ENCODE data around the gene MCU.
"Not testable (repeated sequence)": the region's sequence is repeated elsewhere in the genome, so short reads cannot be mapped to it uniquely, and the experiment has no call there.

MCU gene

DNA sequence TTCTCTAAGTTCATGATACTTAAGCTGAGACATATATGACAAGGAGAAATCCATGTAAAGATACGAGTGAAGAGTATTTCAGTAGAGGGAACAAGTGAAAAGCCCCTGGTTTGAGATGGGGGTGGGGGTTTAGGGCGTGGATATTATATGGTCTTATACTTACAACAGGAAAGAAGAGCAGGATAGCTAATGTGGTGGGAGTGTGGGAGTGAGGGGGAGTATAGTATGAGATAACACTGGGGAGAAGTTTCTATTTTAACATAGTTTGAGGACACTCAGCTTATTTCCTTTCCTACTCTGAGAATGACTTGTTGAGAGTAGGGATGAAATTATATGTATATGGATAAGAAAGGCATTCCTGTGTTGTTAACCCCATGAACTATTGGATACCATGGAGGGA, 36.5 kb downstream of the MCU start:
- Histone ChIP-seq H3K4me3 (no peak overlapping the region), H3K36me3 (replicated peaks) (no peaks in the 10 kb centered on the region), H3K4me1 (peaks cover 9% of the 10 kb centered on the region), H3K27me3 (ENCODE audit: low read depth) (no peaks in the 10 kb centered on the region), H3K9me3 (no peaks in the 10 kb centered on the region)
- no peak for DNase-seq (ENCODE audit: low spot score in 2 of 2)
- in situ Hi-C loops (cut with MboI; ENCODE audit: low sequenced_read_pairs), result no loop called here

DNA sequence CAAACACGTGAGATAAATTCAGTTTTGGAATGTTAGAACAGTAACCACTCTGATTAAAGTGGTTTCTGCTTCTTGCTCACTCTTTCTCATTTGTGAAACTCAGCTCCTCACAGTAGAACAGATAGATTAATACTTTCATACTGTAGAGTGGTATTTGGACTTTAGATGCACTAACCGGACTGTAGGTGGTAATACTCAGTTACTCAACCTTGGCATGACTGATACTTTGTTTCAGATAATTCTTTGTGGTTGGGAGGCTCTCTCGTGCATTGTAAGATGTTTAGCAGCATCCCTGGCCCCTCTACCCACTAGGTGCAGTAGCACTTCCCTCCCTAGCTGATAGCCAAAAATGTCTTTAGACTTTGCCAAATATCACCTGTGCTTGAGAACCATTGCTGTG, 37.6 kb downstream of the MCU start:
- H3K36me3 ChIP-seq (replicated peaks), result no peaks in the 10 kb centered on the region
- H3K4me3 ChIP-seq, result no peak overlapping the region
- no peak for DNase-seq (ENCODE audit: low spot score in 2 of 2)
- no peaks in the 10 kb centered on the region for H3K27me3 ChIP-seq (ENCODE audit: low read depth)
- in situ Hi-C loops (cut with MboI; ENCODE audit: low sequenced_read_pairs), result no loop called here
- H3K4me1 ChIP-seq, result peaks cover 9% of the 10 kb centered on the region
- H3K9me3 ChIP-seq, result no peaks in the 10 kb centered on the region

- Histone ChIP-seq H3K9me3 (no peaks in the 10 kb centered on the region), H3K36me3 (replicated peaks) (no peaks in the 10 kb centered on the region), H3K4me1 (peaks cover 9% of the 10 kb centered on the region), H3K4me3 (no peak overlapping the region), H3K27me3 (ENCODE audit: low read depth) (no peaks in the 10 kb centered on the region)
- DNase-seq (ENCODE audit: low spot score in 2 of 2), result no peak
- in situ Hi-C loops (cut with MboI; ENCODE audit: low sequenced_read_pairs), result no loop called here
Measured at GRCh38 chr10:72730479-72730878, 38.5 kb downstream of the MCU start.

- DNase-seq (ENCODE audit: low spot score in 2 of 2), result no peak
- H3K9me3 ChIP-seq, result no peaks in the 10 kb centered on the region
- in situ Hi-C loops (cut with MboI; ENCODE audit: low sequenced_read_pairs), result no loop called here
- peaks cover 16% of the 10 kb centered on the region for H3K4me1 ChIP-seq
- H3K36me3 ChIP-seq (replicated peaks), result no peaks in the 10 kb centered on the region
- H3K27me3 ChIP-seq (ENCODE audit: low read depth), result no peaks in the 10 kb centered on the region
- no peak overlapping the region for H3K4me3 ChIP-seq
Measured at GRCh38 chr10:72731916-72732419, 40.0 kb downstream of the MCU start.

DNA sequence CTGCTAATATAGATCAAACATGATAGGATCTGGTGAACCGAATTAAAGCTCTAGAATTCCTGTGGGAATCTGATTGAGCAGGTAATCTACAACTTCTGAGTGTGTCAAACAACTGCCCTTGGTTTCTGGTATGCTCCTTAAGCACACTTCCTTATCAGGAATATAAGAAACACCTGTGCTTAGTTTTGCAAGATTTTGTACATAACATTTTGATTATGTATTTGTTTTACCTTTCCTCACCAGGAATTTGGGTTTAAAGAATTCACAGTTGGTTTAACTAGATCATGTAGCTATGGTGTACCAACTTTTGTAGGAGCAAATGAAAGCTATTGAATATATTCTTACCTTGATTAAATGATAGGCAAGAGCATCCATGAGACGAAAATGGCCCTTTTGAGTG, 40.6 kb downstream of the MCU start:
- no peak for DNase-seq (ENCODE audit: low spot score in 2 of 2)
- no peaks in the 10 kb centered on the region for H3K27me3 ChIP-seq (ENCODE audit: low read depth)
- H3K9me3 ChIP-seq, result no peaks in the 10 kb centered on the region
- in situ Hi-C loops (cut with MboI; ENCODE audit: low sequenced_read_pairs), result no loop called here
- peaks cover 12% of the 10 kb centered on the region for H3K4me1 ChIP-seq
- H3K36me3 ChIP-seq (replicated peaks), result no peaks in the 10 kb centered on the region
- H3K4me3 ChIP-seq, result no peak overlapping the region

DNA sequence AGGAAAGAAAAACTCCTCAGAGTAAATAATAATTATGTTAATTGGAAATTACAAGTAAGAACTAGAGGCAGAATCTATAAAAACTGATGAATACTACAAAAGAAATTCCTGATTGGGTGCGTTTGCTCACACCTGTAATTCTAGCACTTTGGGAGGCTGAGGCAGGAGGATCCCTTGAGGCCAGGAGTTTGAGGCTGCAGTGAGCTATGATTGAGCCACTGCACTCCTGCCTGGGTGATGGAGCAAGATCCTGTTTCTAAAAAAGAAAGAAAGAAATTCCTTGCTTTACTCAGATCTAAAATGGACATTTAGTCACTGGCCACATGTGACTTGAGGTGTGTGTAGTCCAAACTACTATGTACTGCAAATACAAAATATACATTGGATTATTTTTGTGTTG, 42.0 kb downstream of the MCU start:
- Histone ChIP-seq H3K36me3 (replicated peaks) (no peaks in the 10 kb centered on the region), H3K9me3 (no peaks in the 10 kb centered on the region), H3K4me3 (no peak overlapping the region), H3K27me3 (ENCODE audit: low read depth) (no peaks in the 10 kb centered on the region), H3K4me1 (peaks cover 15% of the 10 kb centered on the region)
- in situ Hi-C loops (cut with MboI; ENCODE audit: low sequenced_read_pairs), result no loop called here
- DNase-seq (ENCODE audit: low spot score in 2 of 2), result no peak

- peaks cover 15% of the 10 kb centered on the region for H3K4me1 ChIP-seq
- no peaks in the 10 kb centered on the region for H3K9me3 ChIP-seq
- no peak for DNase-seq (ENCODE audit: low spot score in 2 of 2)
- no peak overlapping the region for H3K4me3 ChIP-seq
- no peaks in the 10 kb centered on the region for H3K36me3 ChIP-seq (replicated peaks)
- in situ Hi-C loops (cut with MboI; ENCODE audit: low sequenced_read_pairs), result no loop called here
- no peaks in the 10 kb centered on the region for H3K27me3 ChIP-seq (ENCODE audit: low read depth)
Measured at GRCh38 chr10:72735288-72735936, 43.5 kb downstream of the MCU start.

- H3K36me3 ChIP-seq (replicated peaks), result no peaks in the 10 kb centered on the region
- DNase-seq (ENCODE audit: low spot score in 2 of 2), result peak; percentile 36 to 76
- no peaks in the 10 kb centered on the region for H3K9me3 ChIP-seq
- no peaks in the 10 kb centered on the region for H3K27me3 ChIP-seq (ENCODE audit: low read depth)
- peaks cover 15% of the 10 kb centered on the region for H3K4me1 ChIP-seq
- no peak overlapping the region for H3K4me3 ChIP-seq
- in situ Hi-C loops (cut with MboI; ENCODE audit: low sequenced_read_pairs), result no loop called here
Measured at GRCh38 chr10:72736176-72736827, 44.4 kb downstream of the MCU start.

- in situ Hi-C loops (cut with MboI; ENCODE audit: low sequenced_read_pairs), result no loop called here
Measured at GRCh38 chr10:72736828-72737220, 44.9 kb downstream of the MCU start.

DNA sequence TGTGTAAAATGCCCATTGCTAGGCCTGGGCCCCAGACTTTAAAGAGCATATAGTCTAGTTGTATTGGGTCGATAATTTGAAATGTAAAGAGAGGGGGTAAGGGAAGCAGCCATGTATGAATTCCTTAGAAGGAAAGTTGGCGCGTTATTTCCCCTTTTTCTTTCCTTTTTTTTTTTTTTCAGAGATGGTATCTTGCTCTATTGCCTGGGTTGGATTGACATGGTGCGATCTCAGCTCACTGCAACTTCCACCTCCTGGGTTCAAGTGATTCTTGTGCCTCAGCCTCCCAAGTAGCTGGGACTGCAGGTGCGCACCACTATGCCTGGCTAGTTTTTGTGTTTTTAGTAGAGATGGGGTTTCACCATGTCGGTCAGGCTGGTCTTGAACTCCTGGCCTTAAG, 45.4 kb downstream of the MCU start:
- H3K4me3 ChIP-seq; in situ Hi-C loops (cut with MboI; ENCODE audit: low sequenced_read_pairs); DNase-seq (ENCODE audit: low spot score in 2 of 2); H3K27me3 ChIP-seq (ENCODE audit: low read depth); H3K36me3 ChIP-seq (replicated peaks); H3K9me3 ChIP-seq: not testable (repeated sequence)
- H3K4me1 ChIP-seq, result peaks cover 15% of the 10 kb centered on the region

More at GRCh38 chr10:72736828-72737220, 44.9 kb downstream of the MCU start:
- H3K4me1 ChIP-seq, result peaks cover 15% of the 10 kb centered on the region
- H3K36me3 ChIP-seq (replicated peaks), result no peaks in the 10 kb centered on the region
- no peak for DNase-seq (ENCODE audit: low spot score in 2 of 2)
- no peaks in the 10 kb centered on the region for H3K27me3 ChIP-seq (ENCODE audit: low read depth)
- no peak overlapping the region for H3K4me3 ChIP-seq
- no peaks in the 10 kb centered on the region for H3K9me3 ChIP-seq

DNA sequence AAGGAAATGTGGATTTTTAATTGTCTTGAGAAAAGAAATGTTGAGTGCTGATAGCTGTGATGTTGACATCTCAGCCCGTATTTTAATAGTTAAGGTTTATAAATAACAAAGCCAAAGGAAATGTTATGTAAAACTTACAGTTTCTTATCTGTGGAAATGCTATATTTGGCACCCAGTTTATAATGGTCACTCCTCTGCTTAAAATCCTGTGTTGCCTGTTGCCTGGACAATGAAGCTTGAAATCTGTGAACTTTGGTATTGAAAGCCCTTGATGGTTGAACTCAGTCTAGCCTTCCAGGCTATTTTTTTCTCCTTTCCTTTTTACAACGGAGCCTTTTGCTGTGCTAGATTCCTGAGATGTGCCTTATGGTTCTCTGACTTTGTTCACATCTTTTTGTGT, 46.5 kb downstream of the MCU start:
- peaks cover 15% of the 10 kb centered on the region for H3K4me1 ChIP-seq
- H3K9me3 ChIP-seq, result no peaks in the 10 kb centered on the region
- DNase-seq (ENCODE audit: low spot score in 2 of 2), result no peak
- in situ Hi-C loops (cut with MboI; ENCODE audit: low sequenced_read_pairs), result no loop called here
- no peaks in the 10 kb centered on the region for H3K27me3 ChIP-seq (ENCODE audit: low read depth)
- no peak overlapping the region for H3K4me3 ChIP-seq
- H3K36me3 ChIP-seq (replicated peaks), result no peaks in the 10 kb centered on the region

DNA sequence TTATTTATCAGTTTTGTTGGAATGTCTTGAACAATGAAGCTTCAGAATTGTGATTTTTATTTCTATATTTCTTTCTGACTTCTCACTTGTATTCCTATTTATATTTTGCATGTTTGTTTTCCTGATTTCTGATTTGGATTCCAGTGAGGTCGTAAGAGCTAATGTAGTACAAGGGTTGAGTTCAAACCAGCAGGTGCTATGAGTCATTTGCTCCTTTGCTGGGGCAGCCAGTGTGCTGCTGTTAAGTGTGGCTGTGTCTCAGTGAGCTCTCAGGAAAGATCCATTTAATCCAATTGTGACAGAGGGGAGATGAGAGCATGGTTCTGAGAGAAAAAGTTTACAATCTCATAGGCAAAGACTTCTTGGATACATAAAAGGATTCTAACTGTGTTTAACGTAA, 48.6 kb downstream of the MCU start:
- in situ Hi-C loops (cut with MboI; ENCODE audit: low sequenced_read_pairs), result no loop called here
- no peaks in the 10 kb centered on the region for H3K27me3 ChIP-seq (ENCODE audit: low read depth)
- H3K4me1 ChIP-seq, result peaks cover 15% of the 10 kb centered on the region
- DNase-seq (ENCODE audit: low spot score in 2 of 2), result no peak
- H3K9me3 ChIP-seq, result no peaks in the 10 kb centered on the region
- no peaks in the 10 kb centered on the region for H3K36me3 ChIP-seq (replicated peaks)
- H3K4me3 ChIP-seq, result no peak overlapping the region

DNA sequence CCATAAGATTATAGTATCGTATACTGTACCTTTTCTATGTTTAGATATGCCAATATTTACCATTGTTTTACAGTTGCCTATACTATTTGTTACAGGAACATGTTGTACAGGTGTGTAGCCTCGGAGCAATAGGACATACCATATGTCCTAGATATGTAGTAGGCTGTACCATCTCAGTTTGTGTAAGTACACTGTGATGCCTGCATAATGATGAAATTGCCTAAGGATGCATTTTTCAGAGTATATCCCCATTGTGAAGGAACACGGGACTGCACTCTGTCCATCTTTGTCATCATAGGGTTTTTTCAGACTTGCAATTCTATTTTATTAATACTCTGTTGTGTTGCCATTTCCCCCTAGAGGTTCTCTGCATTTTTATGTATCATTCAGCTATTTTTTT, 50.1 kb downstream of the MCU start:
- Histone ChIP-seq H3K4me1 (peaks cover 3% of the 10 kb centered on the region; the same call in 1 of the 2 replicates), H3K4me3 (no peak overlapping the region), H3K36me3 (replicated peaks) (no peaks in the 10 kb centered on the region), H3K9me3 (no peaks in the 10 kb centered on the region), H3K27me3 (ENCODE audit: low read depth) (no peaks in the 10 kb centered on the region)
- in situ Hi-C loops (cut with MboI; ENCODE audit: low sequenced_read_pairs), result no loop called here
- DNase-seq (ENCODE audit: low spot score in 2 of 2), result no peak

DNA sequence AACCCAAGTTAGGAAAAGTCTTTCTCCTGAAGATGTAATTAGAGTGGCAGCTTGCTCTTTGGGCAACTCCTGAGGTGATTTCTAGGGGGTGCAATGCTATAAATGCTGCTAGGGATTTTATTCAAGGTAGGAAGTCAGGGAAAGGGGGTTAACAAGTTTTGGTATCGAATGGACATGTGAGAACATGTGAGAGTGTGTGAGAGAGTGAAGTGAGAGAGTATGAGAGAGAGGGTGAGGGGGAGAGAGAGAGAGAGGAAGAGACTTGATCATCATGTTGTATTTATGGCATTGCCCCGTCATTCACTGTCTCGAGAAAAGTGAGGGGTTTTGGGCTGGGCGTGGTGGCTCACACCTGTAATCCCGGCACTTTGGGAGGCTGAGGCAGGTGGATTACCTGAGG, 50.9 kb downstream of the MCU start:
- no peak for DNase-seq (ENCODE audit: low spot score in 2 of 2)
- Histone ChIP-seq H3K36me3 (replicated peaks) (no peaks in the 10 kb centered on the region), H3K4me1 (peaks cover 3% of the 10 kb centered on the region; the same call in 1 of the 2 replicates), H3K9me3 (no peaks in the 10 kb centered on the region), H3K27me3 (ENCODE audit: low read depth) (no peaks in the 10 kb centered on the region), H3K4me3 (no peak overlapping the region)
- in situ Hi-C loops (cut with MboI; ENCODE audit: low sequenced_read_pairs), result no loop called here

Data from HAP-1 (cell line).